HG03575 (cell line): Measurements from ENCODE around the gene FYN.

Source experiments
- ATAC-seq: cut with Tn5 transposase; IDR thresholded peaks from one replicate; pipeline ENCODE4 v1.9.1; 2021; ENCODE audit not compliant: unreplicated experiment, insufficient number of reproducible peaks, low FRiP score; ENCODE audit errors: extremely low read depth

The FYN gene

DNA sequence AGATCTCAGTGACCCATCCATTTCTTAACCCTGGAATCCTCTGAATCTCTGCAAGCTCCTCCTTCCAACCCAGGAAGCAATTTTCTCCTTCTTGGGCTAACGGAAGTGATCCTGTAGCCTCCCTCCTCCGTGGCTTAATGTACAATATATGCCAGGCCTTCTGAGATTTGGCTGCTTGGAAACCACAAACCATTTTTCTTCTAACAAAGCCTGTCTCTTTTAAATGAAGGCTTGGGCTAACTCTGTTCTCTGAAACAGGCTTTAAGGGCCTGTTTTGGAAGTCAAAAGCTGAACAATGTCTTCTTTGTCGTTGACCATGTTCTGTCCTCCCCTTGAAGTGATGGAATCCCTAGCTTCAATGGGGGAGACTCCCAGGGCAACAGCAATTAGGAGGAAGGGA lies 14.9 kb downstream of the FYN start:
- no peak for ATAC-seq

DNA sequence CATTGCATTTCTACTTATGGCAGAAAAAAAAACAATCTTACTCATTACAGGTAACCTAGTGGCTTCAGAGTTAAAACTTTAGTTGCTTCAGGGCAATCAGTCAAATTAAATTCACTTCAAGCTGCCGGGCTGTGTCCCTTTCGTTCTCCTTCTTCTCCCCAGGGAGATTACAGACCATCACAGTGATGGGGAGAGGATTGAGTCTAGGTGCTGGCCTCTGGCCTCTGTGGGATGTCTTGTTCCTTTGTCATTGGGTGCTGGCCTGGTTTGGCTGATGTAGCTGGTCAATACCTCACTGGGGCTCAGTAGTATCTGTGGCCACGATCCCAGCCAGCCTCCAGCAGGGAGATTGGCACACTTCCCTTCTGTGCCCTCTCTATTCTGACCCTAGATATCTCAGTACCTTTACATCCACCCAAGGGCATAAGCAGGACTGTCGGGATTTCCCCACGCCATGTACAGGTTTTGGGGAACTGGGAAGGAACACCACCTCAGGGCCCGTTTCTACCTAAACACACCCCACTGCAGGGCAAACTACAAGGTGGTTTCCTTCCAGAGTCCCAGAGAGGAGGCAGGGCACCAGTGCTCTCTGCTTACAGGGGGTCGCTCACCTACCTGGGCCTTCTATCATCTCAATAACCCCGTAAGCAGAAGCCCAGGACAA lies 15.4 kb downstream of the FYN start:
- ATAC-seq: no peak

DNA sequence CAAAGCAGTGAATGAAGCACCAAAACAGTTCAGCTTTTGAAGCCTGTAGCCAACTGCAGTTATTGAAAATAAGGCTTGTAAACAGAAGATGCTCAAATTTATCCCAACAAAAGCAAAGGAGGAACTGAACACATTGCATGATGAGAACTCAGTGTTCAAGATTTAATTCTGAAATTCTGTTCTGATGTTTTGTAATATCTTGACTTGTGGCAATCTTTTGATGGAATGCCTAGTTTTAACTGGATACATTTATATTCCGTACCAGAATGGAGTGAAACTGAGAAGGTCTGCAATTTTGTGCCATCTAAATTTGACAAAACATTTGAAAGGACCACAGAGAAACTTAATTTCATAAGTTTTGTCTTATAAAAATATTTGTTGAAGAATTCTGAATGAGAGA lies 17.5 kb downstream of the FYN start:
- no peak for ATAC-seq

DNA sequence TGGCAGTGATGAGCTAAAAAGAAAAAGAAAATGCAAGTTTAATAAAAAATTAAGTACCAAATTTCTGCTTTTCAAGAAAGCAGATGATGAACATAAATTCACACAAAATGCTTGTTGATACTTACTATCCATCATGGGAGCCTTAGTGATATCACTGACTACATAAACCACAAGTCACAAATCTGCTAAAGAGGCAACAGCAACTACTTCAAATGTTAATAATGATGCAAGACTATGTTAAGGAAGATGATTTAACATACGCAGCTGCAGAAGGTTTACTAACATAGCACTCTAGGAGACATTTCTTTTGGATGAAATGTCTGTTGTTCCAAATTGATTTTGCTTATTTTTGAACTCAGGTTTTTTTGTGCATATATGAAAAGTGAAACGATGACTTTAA lies 18.6 kb downstream of the FYN start:
- no peak for ATAC-seq

DNA sequence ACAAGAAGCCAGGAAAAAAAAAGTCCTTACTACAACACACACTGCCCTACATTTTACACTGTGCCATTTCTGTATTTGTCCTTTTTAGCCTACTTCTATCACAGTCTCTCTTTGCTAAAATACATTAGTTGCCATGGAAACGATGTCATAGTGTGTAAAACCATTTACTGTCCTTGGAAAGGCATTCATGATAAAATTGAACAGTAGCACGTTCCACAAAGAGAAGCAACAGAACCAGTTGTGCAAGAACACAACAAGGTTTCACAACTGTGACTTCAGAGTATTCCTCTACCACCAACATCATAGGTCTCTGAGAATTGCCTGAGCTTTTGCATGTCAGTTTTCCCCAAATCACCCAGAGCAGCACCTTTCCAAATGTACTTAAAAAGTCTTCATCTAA lies 20.5 kb downstream of the FYN start:
- no peak for ATAC-seq

DNA sequence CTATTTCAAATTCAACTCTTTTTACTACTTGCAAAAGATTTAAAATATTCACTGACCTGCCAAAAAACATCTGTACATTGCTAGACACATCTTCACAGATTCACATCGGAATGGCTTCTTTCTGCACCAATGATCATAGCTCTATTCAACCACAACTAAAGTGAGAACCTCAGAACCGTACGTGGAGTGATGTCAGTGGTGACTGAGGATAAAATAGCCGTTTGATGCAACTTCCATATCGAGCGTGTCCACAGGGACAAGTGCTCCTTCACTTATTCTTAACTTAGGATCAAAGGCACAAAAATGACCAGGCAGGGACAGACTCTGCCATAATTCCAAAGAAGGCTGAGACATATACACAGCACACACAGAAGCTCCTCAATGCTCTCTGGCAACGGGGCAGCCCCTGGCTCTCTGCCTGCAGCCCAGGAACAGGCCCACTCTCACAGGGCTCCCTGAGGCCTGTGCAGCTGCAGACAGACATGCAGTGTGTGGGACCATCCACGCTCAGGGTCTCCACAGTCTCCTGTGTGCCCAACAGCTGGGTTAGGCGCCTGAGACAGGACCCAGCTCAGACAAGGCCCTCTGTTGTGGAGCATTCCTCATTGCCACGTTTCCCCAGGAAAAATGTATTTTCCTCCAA lies 22.8 kb downstream of the FYN start:
- no peak for ATAC-seq

DNA sequence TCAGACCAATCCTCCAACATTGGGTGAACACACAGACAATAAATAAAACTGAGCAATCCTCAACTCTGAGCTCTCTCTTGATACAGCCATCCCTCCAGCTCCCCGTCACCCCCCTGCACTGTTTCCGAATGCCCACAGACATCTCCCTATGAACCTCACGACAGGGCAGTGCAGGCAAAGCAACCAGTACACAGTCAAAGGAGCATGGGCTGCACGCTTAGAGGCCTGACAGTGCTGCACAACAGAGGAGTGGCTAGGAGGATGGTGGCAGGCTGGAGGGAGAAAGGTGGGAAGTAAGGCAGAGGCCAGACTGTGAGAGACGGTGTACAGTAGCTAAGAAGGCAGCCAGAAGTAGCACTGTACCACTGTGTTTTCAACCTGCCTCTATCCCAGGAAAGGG lies 24.0 kb downstream of the FYN start:
- no peak for ATAC-seq

DNA sequence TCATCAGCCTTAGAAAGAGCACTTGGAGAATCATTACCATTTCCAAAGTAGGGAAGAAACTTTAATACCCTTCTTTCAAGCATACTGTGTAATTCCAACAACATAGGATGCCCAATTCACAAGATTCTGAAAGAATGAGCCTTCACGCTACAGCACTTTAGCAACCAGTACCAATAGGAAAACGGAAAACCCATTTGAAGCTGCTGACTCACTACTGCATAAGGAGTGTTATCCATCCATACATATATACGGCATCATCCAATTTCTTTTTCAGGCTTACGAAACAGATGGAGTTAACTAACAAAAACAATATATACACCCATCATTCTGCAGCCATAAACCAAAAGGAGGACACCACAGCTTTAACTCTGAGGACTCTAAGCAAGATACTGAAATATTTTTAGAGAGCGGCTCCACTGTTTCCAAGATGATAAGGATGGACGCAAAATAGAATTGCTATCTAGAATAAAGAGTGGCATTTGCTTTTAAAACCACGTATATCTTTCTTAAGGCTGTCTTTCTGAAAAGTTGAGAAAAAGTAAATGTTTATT lies 24.9 kb downstream of the FYN start:
- ATAC-seq: no peak

DNA sequence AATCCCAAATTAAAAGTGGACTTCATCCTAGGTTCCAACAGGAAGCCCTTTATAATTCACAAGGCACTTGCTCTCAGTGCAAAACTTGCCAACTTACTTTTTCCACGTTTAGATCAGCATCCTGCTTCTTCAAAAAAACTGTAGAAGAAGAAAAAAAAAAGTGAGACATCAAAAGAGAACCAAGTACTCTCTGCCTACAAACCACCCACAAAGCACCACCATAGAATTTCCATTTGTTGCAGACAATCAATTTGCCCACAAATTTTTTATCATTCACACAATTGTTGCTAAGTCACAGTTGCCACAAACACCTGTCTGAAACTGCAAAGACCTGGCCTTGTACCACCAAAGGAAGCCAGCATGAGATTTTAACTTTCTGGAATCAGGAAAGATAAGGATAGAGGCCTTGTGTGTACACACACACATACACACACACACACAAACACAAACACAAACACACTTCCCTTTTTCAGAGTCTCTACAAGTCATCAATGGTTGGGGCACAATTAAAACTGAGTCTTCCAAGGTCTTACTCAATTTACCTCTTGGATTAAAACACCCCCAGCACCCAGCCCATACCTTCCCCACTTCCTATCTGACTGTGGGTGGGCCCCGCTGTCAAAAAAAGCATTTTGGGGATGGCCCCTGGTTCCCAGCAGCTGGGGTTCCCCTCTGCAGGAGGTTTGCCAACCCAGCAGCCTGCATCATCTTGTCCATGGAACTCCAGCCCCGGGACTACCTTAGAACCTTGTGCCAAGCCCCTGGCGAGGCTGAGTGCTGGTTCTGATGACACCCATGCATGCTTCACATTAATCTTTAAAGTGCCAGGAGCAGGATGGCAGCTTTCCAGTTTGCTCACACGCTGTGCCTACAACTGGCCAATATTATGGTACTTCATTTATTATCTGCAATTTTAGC lies 26.5 kb downstream of the FYN start:
- ATAC-seq: no peak

DNA sequence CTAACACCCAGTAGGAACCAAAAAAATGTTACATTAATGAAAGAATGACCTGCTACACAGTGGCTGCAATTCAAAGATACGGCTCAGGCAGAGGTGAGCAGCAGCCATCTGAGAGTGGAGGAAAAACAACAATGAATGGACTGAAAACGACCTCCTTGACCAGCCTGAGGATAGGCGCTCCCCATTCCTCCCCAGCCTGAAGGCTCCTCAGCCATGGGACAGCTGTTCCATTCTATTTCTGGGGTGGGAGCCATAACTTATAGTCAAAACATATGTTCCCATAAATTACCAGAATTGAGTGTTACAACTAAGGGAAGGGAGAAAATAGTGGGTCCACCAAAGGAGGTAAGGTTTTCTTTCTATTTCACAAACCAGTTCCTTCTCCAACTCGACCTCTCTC lies 27.2 kb downstream of the FYN start:
- ATAC-seq: no peak

DNA sequence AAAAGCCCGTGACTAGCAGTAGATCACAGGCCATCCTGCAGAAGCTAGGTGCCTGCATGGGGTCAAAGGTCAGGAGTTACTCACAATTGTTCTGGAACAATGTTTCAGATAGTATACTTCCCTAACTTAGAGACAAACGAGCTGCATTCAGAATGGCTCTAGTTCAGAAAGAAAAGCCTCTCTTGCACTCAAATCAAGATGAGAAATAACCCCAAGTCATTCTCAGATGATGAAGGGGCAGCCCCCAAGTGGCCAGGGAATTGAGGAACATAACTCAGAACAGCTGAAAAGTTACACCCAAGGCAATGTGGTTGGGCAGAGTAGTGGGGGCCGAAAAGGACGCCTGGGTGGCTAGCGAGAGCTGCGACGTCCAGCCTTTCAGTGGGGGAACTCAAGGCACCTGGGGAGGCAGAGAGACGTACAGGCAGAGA lies 27.8 kb downstream of the FYN start:
- no peak for ATAC-seq

DNA sequence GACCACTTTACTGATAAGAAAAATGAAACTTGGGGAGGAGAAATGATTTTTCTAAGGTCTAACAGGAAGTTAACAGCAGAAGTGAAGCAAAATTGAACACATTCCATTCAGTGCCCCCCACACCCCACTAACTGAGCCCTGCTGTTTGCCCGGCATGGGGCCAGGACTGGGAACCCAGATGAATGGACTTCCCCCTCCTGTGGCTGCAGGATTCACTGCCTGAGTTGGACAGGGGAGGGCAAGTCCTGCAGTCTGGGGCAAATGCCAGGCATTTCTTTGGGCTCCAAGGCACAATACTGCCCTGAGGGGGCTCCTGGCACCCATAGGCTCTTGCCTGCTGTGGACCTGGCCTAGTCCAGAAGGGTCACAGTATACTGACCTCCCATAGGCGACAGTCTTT lies 28.3 kb downstream of the FYN start:
- ATAC-seq: no peak

DNA sequence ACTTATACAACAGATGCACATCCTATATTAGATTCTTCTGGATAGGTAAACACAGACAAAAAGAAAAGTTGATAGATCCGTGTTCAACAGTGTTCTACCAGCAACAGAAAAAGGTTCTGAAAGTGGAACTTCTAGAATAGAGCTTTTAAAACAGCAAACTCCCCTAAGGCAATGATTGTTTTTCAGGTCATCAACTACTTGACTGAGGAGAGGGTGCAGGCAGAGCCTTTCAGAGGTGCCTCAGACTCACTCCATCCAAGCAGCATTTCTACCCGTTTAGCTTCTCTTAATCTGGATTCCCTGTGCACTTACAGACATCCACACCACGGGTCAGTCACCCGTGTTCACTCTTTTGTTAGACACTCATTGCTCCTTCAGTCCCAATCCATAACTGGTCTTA lies 28.9 kb downstream of the FYN start:
- peak; percentile 36 for ATAC-seq

DNA sequence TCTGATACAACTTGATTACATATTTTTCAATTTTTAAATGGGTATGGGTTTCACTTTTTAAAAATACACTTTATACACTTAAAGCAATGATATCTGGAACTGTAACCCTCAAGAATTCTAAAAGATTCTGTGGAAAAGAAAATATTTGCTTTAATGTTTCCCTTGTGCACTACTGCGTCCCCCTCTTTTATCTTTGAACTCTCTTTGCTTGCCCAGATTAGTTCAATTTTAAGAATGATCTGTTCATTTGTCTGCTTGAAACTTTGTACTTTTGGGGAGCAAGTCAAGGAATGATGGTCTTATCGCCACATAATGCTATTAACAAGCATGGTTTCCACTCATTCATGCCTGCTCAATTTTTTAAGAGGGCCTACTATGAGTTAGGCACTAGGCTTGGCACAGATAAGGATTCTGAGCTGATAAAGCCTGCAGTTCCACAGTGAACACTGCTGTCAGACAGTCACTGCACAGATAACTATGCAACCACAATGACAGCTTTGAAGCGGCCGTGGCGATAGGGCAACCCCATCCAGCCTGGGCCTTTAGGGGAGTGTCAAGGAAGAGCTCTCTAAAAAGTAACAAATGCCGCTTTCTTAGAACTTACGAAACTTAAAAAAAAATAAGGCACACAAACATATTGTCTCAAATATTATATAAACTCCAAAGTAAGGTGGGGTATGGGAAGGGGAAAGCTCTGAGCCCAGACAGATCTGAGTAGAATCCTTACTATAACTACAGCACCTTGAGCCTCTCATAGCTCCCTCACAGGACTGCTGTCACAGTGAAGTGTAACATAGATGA lies 29.7 kb downstream of the FYN start:
- no peak for ATAC-seq

DNA sequence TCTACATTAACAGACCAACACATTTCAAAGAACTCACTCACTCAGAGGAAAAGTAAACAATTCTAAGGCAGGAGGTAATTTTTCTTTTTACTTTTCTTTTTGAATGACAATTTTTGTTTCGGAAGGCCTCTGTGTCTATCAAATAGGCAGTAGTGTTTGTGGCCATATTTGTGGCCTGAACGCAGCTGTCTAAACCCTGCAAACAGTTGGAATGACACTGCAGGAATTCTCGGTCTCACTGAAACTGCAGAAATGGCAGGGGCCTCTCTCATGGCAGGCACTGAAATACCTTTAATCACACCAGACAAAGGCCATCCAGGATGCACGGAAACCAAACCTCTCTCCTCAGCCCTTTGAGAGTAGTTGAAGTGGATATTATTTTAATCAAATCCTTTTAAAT lies 30.4 kb downstream of the FYN start:
- ATAC-seq: no peak

DNA sequence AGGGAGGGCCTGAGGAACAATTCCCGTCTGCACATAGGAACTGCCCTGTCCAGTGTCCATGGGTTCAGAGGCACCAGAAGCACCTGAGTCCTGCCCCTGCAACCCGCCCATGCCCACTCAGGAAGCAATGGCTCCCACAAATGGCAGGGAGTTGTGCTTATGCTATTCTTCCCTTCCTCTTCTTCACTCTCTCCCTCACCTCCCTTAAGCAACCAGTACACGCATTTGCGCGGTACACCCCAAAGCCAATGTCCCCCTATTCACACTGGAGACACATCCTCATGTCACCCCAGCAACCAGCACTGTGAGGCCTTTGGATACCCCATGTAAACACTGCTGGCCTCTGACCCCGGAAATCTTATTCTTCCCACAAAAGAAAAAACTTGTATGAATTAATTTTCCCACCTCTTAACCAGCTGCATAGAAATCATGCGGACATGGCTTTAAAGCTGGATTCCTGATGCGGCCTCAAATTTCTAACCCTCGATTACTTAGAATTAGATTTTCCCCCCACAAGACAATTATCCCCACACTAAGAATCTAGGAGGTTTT lies 30.9 kb downstream of the FYN start:
- ATAC-seq: no peak

DNA sequence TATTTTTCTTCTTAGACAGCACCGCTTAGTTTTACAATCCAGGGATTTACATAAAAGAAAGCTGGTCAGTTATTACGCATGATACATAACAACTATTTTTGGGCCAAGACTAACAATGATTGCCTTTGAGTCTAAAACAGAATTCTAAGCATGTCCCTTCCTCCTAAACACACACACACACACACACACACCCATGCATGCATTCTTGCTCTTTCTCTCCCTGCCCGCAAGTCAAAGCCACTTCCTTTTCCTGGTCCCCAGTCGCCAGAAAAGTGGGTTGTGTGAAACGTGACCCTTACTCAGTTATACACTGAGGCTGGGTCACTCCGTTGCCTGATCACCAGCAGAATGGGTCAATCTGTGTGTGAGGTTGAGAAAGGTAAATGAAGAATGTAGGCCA lies 31.4 kb downstream of the FYN start:
- ATAC-seq: no peak

DNA sequence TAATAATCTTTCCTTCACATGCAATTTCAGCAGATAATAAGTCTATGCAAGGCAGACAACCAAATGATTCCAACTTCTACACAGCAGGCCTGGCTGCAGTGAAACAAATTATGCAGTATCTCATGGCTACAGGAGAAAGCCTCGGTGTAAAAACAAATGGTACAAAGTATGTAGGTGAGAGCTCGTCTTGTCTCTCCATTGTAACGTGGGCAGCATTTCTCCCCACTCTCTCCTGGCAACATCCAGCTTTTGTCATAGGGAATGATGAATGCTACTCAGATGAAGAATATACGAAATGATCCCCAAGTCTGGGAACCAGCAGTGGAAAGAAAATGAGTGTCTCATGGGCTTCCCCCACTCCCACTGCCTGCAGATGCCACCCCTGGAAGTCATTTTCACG lies 32.4 kb downstream of the FYN start:
- no peak for ATAC-seq
